Pancreas (tissue), 10 donors: ENCODE results near the gene KRT76. TPM values are rescaled to one million over a fixed set of nuclear protein-coding genes. Genes with fewer than 3 reads are reported as not detected.

ENCODE experiments used
- ATAC-seq, 4 donors: fragments of 200-7000 bp; cut with Tn5 transposase; one replicate each; pipeline versions ENCODE4 v1.8.0 to v1.9.1; 2020; ENCODE audit warnings: mild to moderate bottlenecking in 4 of 4, moderate library complexity in 4 of 4
- DNase-seq, 6 donors: peaks; one replicate each; pipeline ENCODE4 v3.0.0-alpha.2; 2020
- FAIRE-seq: peaks from 2 replicates; lab custom pipeline; 2012; peaks lifted over from hg19 to GRCh38; lab: Jason Lieb, UNC
- H3K27ac ChIP-seq, 4 donors: fragments of 200-600 bp; sonication (generic); 1 replicate in 3 of 4; 2 replicates in 1 of 4; pipeline versions ENCODE4 v1.5.0 to v1.8.0; 2020
- H3K27me3 ChIP-seq, 4 donors: fragments of 200-600 bp; one replicate each; pipeline ENCODE4 v1.8.0; 2021
- H3K36me3 ChIP-seq, 3 donors: fragments of 200-600 bp; sonication (generic) in 1 of 3; one replicate each; pipeline versions ENCODE4 v1.5.0 to v1.8.0; 2020 to 2021
- H3K4me1 ChIP-seq, 3 donors: fragments of 200-600 bp; one replicate each; pipeline ENCODE4 v1.8.0; 2021
- H3K4me3 ChIP-seq, 4 donors: fragments of 200-600 bp; sonication (generic) in 2 of 4; one replicate each; pipeline versions ENCODE4 v1.5.0 to v1.8.0; 2020 to 2021
- H3K9me3 ChIP-seq, 4 donors: fragments of 200-600 bp; one replicate each; pipeline ENCODE4 v1.8.0; 2021
- WGBS, 2 donors: extraction: QIAGEN DNeasy Blood & Tissue Kit; methylation state at CpG; one replicate each; pipeline ENCODE4 v1.1.7; 2013; 5-methylcytosine and 5-hydroxymethylcytosine counted together
- intact Hi-C, 3 donors: fragments of 100-400 bp; cut with DNase I; formaldehyde crosslinking; loops; one replicate each; pipeline versions ENCODE4 v1.11.1 to v1.14.2; 2022
- polyA plus RNA-seq, 2 donors: library from polyadenylated mRNA; stranded (reverse); fragments of 200-250 nt; gene quantifications; one replicate each; pipeline ENCODE4 v1.2.3, GENCODE V29; 2013
- total RNA-seq, 6 donors: library from RNA; stranded (reverse); fragmentation: NEBNext Ultra II Directional in 4 of 6; extraction: Animal tissue kit (Norgen Biotek cat#: 25700) in 4 of 6; gene quantifications; one replicate each; pipeline versions ENCODE4 v1.2.1 to v1.2.4, GENCODE V29; 2021 to 2023
- TF ChIP-seq, protein P1 (sequence below), 4 donors: fragments of 200-600 bp; sonication (generic) in 3 of 4; IDR thresholded peaks; one replicate each; pipeline versions ENCODE4 v1.5.0 to v1.8.0; 2021; ENCODE audit warnings: antibody characterized with exemption in 4 of 4
- donor health status: healthy with polysubstance abuse.
- donor health status: DM: no; HTN: no; CAD: no; lungs with moderate emphysema.
- donor health status: DM: no; HTN: no; CAD: no.
- donor health status: control.
- donor health status: control.
- donor health status: Bipolar disorder and iron deficiency.
- donor health status: DM: yes; HTN: yes; CAD: no.
- donor health status: DM: no; HTN: no; CAD: no.
- donor health status: DM: no; HTN: no; CAD: no.
- donor health status: DM: yes; HTN: yes; CAD: no.

The KRT76 gene
- total and polyA plus RNA-seq, 8 donors: not detected

GRCh38 chr12:52791271-52792184, 14.4 kb upstream of the KRT76 start:
- H3K36me3 ChIP-seq: no peaks in the 10 kb centered on the region
- H3K9me3 ChIP-seq: no peaks in the 10 kb centered on the region
- H3K4me1 ChIP-seq: no peaks in the 10 kb centered on the region
- no peak for DNase-seq
- intact Hi-C loops: no loop called here
- H3K27ac ChIP-seq: no peak overlapping the region
- 88 to 92% methylated on average over 12 of the region's 12 CpGs for WGBS, 2 donors
- no peak overlapping the region for H3K4me3 ChIP-seq
- FAIRE-seq: no peak
- ATAC-seq: no peak
- H3K27me3 ChIP-seq: no peaks in the 10 kb centered on the region
- TF ChIP-seq, protein P1, sequence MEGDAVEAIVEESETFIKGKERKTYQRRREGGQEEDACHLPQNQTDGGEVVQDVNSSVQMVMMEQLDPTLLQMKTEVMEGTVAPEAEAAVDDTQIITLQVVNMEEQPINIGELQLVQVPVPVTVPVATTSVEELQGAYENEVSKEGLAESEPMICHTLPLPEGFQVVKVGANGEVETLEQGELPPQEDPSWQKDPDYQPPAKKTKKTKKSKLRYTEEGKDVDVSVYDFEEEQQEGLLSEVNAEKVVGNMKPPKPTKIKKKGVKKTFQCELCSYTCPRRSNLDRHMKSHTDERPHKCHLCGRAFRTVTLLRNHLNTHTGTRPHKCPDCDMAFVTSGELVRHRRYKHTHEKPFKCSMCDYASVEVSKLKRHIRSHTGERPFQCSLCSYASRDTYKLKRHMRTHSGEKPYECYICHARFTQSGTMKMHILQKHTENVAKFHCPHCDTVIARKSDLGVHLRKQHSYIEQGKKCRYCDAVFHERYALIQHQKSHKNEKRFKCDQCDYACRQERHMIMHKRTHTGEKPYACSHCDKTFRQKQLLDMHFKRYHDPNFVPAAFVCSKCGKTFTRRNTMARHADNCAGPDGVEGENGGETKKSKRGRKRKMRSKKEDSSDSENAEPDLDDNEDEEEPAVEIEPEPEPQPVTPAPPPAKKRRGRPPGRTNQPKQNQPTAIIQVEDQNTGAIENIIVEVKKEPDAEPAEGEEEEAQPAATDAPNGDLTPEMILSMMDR (IDR thresholded peaks at IDR 0.05): no peak

DNA sequence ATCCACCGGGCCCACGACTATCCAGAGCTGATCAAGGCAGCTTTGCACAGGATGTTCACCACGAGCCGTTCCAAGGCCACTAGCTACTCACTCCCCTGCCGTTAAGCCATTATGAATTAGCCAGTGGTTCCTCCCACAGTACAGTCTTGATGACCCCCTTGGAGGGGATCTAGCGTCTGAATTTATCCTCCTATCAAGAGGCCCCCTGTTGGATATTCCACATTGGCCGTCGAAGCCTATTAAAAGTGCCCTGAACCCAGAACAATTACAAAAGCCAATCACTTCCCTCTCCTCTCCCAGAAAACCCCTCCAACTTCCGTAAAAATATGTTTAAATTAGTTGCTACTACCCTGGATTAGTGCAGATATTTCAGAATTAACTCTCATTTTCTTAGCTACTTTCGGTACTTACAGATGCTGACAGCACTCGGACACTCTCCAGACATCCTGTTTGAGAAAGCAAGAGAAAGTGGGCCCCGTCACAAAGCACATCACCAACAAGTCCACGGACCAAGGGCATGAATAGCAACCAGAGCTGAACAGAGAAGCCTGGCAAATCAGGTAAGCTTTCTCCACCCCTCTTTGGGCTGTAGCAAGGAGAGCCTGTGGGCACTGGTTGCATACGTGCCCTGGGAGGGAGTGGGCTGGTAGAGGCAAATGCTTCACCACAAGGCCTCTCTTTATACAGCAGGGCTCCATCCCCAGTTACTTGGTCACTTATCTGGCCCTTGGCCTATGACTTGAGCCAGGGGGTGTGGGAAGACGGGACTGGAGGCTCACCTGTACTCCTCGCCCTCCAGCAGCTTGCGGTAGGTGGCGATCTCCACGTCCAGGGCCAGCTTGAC, 13.5 kb upstream of the KRT76 start:
- WGBS, 2 donors: 62 to 63% methylated on average over 19 of the region's 19 CpGs

GRCh38 chr12:52789637-52790426, 12.7 kb upstream of the KRT76 start:
- TF ChIP-seq, protein P1 (IDR thresholded peaks at IDR 0.05): no peak
- intact Hi-C loops: no loop called here
- FAIRE-seq (no peak), ATAC-seq (peak in 3 of 4 donors; percentile 44 to 78 (median 66)), DNase-seq (peak in 1 of 6 donors; percentile 61)
- Histone ChIP-seq H3K4me1 (no peaks in the 10 kb centered on the region), H3K27me3 (no peaks in the 10 kb centered on the region), H3K4me3 (no peak overlapping the region), H3K36me3 (no peaks in the 10 kb centered on the region), H3K9me3 (no peaks in the 10 kb centered on the region), H3K27ac (no peak overlapping the region)
- WGBS, 2 donors: 28 to 32% methylated on average over 48 to 50 of the region's 50 CpGs

More for the DNA sequence above, 13.5 kb upstream of the KRT76 start:
- TF ChIP-seq, protein P1 (IDR thresholded peaks at IDR 0.05): no peak
- Histone ChIP-seq H3K27me3 (no peaks in the 10 kb centered on the region), H3K4me3 (no peak overlapping the region), H3K4me1 (no peaks in the 10 kb centered on the region), H3K27ac (no peak overlapping the region), H3K36me3 (no peaks in the 10 kb centered on the region), H3K9me3 (no peaks in the 10 kb centered on the region)
- no peak for ATAC-seq
- DNase-seq: no peak
- no peak for FAIRE-seq
- intact Hi-C loops: no loop called here

DNA sequence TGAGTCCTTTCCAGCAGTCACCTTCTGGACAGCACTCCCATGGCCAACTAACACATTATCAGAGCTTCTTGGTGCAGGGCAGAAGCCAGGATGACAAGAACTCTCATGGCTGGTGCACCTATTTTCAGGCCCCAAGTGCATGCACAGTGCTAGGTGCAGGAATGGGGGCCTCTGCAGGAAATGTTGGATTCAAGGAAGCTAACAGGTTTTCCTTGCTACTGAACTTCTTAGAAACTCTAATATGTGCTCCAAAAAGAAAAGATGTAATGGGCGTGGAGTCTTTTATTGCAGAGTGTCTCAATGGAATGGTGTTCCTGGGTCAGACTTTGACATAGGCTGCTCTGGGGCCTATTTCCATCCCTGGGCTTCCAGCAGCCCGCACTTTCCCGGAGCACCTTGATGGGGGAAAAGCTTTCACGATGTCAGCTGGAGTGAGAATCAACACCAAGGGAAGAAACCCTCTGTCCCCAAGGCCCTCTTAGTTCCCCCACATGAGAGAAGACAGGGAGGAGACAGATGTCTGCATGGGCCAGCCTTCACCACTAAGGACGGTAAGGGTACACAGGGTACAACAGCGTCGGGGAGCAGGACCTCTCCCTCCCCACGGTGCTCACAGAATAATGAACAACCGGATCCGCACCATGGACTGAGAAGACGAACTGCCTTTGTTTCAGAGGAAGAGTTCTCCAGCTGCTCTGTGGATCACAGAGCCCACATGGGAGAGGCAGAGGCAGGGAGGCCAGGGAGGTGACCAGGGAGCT, 11.9 kb upstream of the KRT76 start:
- TF ChIP-seq, protein P1 (IDR thresholded peaks at IDR 0.05): no peak
- Histone ChIP-seq H3K27ac (no peak overlapping the region), H3K4me1 (no peaks in the 10 kb centered on the region), H3K36me3 (no peaks in the 10 kb centered on the region), H3K27me3 (no peaks in the 10 kb centered on the region), H3K4me3 (no peak overlapping the region), H3K9me3 (no peaks in the 10 kb centered on the region)
- WGBS, 2 donors: 90 to 91% methylated on average over 11 of the region's 11 CpGs
- no peak for ATAC-seq
- intact Hi-C loops: no loop called here
- no peak for DNase-seq
- no peak for FAIRE-seq
